A549 (cell line): ENCODE data around the gene CCDC88B.

Experiments
- CEBPB ChIP-seq, 2 experiments: fragments of >200 bp in 1 of 2; sonication (Bioruptor Twin) in 1 of 2; formaldehyde crosslinking in 1 of 2; IDR thresholded peaks; 2 replicates each; pipeline ENCODE4 v1.6.1; 2012 to 2016
- CHD2 ChIP-seq: fragments of 150-350 bp; IDR thresholded peaks from 2 replicates; pipeline ENCODE4 v1.6.1; 2014; ENCODE audit warnings: low read length; ENCODE audit not compliant: partially characterized antibody
- CTCF ChIP-seq: fragments of >200 bp; sonication (Bioruptor Twin); formaldehyde crosslinking; IDR thresholded peaks from 3 replicates; pipeline ENCODE4 v1.5.1; 2016
- EHF ChIP-seq: fragments of 250-450 bp; sonication (Bioruptor Pico); IDR thresholded peaks from 2 replicates; pipeline ENCODE4 v1.5.0; 2020; ENCODE audit warnings: mild to moderate bottlenecking
- EP300 ChIP-seq, 2 experiments: fragments of >200 bp; sonication (Bioruptor Twin); formaldehyde crosslinking; IDR thresholded peaks; 2 replicates in 1 of 2; 3 replicates in 1 of 2; pipeline ENCODE4 v1.6.1; 2016 to 2017
- KDM1A ChIP-seq: fragments of 200-600 bp; sonication (generic); IDR thresholded peaks from 2 replicates; pipeline ENCODE4 v1.6.1; 2016; ENCODE audit warnings: low read depth, mild to moderate bottlenecking
- POLR2A ChIP-seq: IDR thresholded peaks from 2 replicates; pipeline ENCODE4 v1.6.1; 2012; ENCODE audit warnings: mild to moderate bottlenecking, low read length
- SMC3 ChIP-seq: fragments of >200 bp; sonication (Bioruptor Twin); formaldehyde crosslinking; IDR thresholded peaks from 3 replicates; pipeline ENCODE4 v1.6.1; 2018; ENCODE audit warnings: inconsistent platforms
- TF ChIP-seq, protein P1 (sequence below): fragments of 450-650 bp; IDR thresholded peaks from 2 replicates; pipeline ENCODE4 v1.6.1; 2014; ENCODE audit warnings: antibody characterized with exemption
- TF ChIP-seq, protein P2 (sequence below): IDR thresholded peaks from 2 replicates; pipeline ENCODE4 v1.6.1; 2012

GRCh38 chr11:64362339-64362738 lies 22.3 kb downstream of the CCDC88B start:
- TF ChIP-seq EP300 (IDR thresholded peaks at IDR 0.05), result no peak
- no peak for TF ChIP-seq CTCF
- TF ChIP-seq, protein P1, sequence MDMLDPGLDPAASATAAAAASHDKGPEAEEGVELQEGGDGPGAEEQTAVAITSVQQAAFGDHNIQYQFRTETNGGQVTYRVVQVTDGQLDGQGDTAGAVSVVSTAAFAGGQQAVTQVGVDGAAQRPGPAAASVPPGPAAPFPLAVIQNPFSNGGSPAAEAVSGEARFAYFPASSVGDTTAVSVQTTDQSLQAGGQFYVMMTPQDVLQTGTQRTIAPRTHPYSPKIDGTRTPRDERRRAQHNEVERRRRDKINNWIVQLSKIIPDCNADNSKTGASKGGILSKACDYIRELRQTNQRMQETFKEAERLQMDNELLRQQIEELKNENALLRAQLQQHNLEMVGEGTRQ, result no peak
- no peak for TF ChIP-seq POLR2A
- no peak for TF ChIP-seq CHD2
- no peak for TF ChIP-seq SMC3
- TF ChIP-seq CEBPB (IDR thresholded peaks at IDR 0.05), result no peak
- no peak for TF ChIP-seq KDM1A
- TF ChIP-seq, protein P2, sequence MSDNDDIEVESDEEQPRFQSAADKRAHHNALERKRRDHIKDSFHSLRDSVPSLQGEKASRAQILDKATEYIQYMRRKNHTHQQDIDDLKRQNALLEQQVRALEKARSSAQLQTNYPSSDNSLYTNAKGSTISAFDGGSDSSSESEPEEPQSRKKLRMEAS, result no peak
- no peak for TF ChIP-seq EHF (CRISPR knock-in tag)
